AG04450 (cell line): ENCODE measurements around the gene RUBCNL. TPM values are rescaled to one million over a fixed set of nuclear protein-coding genes. Genes with fewer than 3 reads are reported as not detected.
"Not testable (repeated sequence)": the region's sequence is repeated elsewhere in the genome, so short reads cannot be mapped to it uniquely, and the experiment has no call there.

Experiments
- CTCF ChIA-PET: fragments of 300-600, 350-600 bp; formaldehyde crosslinking; extraction: SDS; loops from one replicate; lab custom pipeline; 2022; ENCODE audit warnings: antibody characterized with exemption, inconsistent platforms; lab: Charles Lee
- POLR2A ChIA-PET: fragments of 350-600 bp; formaldehyde crosslinking; extraction: SDS; loops from one replicate; lab custom pipeline; 2021; ENCODE audit warnings: antibody characterized with exemption, inconsistent platforms; lab: Yijun Ruan, JAX
- DNase-seq: peaks from one replicate; pipeline ENCODE4 v3.0.0-alpha.2; 2011; ENCODE audit warnings: low read depth, low spot score
- H3K27ac ChIP-seq: one replicate; pipeline ENCODE4 v1.5.1; 2012; ENCODE audit warnings: low read depth, low read length, control low read depth
- H3K27me3 ChIP-seq: one replicate; pipeline ENCODE4 v1.6.0; 2012; ENCODE audit warnings: low read length; ENCODE audit not compliant: control insufficient read depth, insufficient read depth
- H3K4me3 ChIP-seq: 2 replicates; pipeline ENCODE4 v1.5.1; 2011; ENCODE audit warnings: mild to moderate bottlenecking, low read depth, low read length, control low read depth
- H3K9me3 ChIP-seq: 2 replicates; pipeline ENCODE4 v1.5.1; 2012; ENCODE audit warnings: low read length; ENCODE audit not compliant: control insufficient read depth, insufficient read depth
- CTCF ChIP-seq: IDR thresholded peaks from 2 replicates; pipeline ENCODE4 v1.5.1; 2011; ENCODE audit warnings: low read depth, low read length, control low read depth, inconsistent platforms
- polyA minus RNA-seq: library from RNA; depleted of rRNA, polyadenylated mRNA; stranded (reverse); fragments of >200 nt; gene quantifications from 2 replicates; pipeline ENCODE4 v1.2.3, GENCODE V29; 2011; rRNA and poly(A)+ RNA removed
- polyA plus RNA-seq: library from polyadenylated mRNA; depleted of rRNA; stranded (reverse); fragments of >200 nt; gene quantifications from 2 replicates; pipeline ENCODE4 v1.2.3, GENCODE V29; 2011; rRNA removed

RUBCNL gene
- polyA plus RNA-seq (not detected in 2 replicates), polyA minus RNA-seq (not detected in 2 replicates)

GRCh38 chr13:46387064-46387851 is at the start of gene RUBCNL:
Gene RUBCNL (minus strand): TSS chr13:46387252. CDS start chr13:46372475, 14,777 bp downstream.
- POLR2A ChIA-PET = no interaction called here
- DNase-seq = no peak
- H3K27me3 ChIP-seq = peaks cover 36% of the 10 kb centered on the region
- H3K9me3 ChIP-seq = no peaks in the 10 kb centered on the region
- no peak for TF ChIP-seq CTCF
- CTCF ChIA-PET = no interaction called here
- H3K4me3 ChIP-seq = peak within 1 kb of the TSS; percentile 13; the same call in 1 of the 2 replicates
- no peak within 1 kb of the TSS for H3K27ac ChIP-seq

GRCh38 chr13:46429558-46429957 is 42.5 kb upstream of the RUBCNL start:
- H3K27ac ChIP-seq, DNase-seq, POLR2A ChIA-PET, H3K4me3 ChIP-seq, H3K9me3 ChIP-seq, H3K27me3 ChIP-seq, CTCF ChIA-PET: not testable (repeated sequence)

GRCh38 chr13:46405457-46405856 is 18.4 kb upstream of the RUBCNL start:
- no peak for DNase-seq
- Histone ChIP-seq H3K9me3 (no peaks in the 10 kb centered on the region), H3K27ac (no peak overlapping the region), H3K4me3 (no peak overlapping the region), H3K27me3 (no peaks in the 10 kb centered on the region)
- ChIA-PET CTCF (no interaction called here), POLR2A (no interaction called here)
- no peak for TF ChIP-seq CTCF

- Histone ChIP-seq H3K9me3 (no peaks in the 10 kb centered on the region), H3K4me3 (no peak overlapping the region), H3K27me3 (no peaks in the 10 kb centered on the region), H3K27ac (no peak overlapping the region)
- CTCF ChIA-PET = no interaction called here
- TF ChIP-seq CTCF = no peak
- DNase-seq = no peak
- POLR2A ChIA-PET = no interaction called here
These were observed 17.7 kb upstream of the RUBCNL start for GRCh38 chr13:46404733-46405100.

DNA sequence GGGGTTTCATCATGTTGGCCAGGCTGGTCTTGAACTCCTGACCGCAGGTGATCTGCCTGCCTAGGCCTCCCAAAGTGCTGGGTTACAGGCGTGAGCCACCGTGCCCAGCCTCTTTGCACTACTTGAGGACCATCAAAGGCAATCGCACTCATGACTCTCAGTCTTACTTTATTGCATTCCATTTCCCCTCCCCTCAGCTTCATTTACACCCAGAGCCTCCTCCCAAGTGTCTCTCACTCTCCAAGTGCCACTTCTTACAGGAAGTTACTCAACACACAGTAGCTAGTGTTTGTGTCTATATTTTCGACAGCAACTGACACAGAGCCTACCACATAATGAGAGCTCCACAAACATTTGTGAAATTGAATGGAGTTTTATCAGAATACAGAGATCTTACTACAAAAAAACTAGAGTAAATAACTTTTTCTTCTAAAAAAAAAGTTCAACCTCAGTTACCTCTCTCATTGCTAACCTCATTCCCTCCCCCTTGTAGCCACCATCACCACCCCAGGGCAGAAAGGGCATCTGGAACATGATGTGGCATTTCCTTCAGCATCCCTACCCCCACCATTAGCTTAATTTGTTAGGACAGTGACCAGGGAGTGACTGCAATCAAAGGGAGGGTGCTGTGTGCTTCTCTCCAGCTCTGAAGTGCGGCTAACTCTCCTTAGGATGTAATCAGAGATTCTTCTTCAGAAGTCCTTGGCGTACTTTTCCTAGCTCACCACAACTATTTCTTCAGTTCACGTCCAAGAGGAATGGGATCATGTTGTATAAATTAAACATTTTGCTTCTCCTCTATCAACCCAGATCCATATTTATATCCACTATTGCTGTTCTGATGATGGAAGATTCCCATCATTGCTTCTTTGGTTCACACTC is 17.0 kb upstream of the RUBCNL start:
- POLR2A ChIA-PET = no interaction called here
- Histone ChIP-seq H3K4me3 (no peak overlapping the region), H3K9me3 (no peaks in the 10 kb centered on the region), H3K27ac (no peak overlapping the region), H3K27me3 (no peaks in the 10 kb centered on the region)
- DNase-seq = no peak
- CTCF ChIA-PET = no interaction called here
- no peak for TF ChIP-seq CTCF
